GM18907 (cell line): ENCODE data around the gene SOSTDC1.
"Not testable (repeated sequence)": the region's sequence is repeated elsewhere in the genome, so short reads cannot be mapped to it uniquely, and the experiment has no call there.

Experiments
- ATAC-seq: cut with Tn5 transposase; IDR thresholded peaks from one replicate; pipeline ENCODE4 v1.9.1; 2021; ENCODE audit warnings: mild to moderate bottlenecking, moderate library complexity; ENCODE audit not compliant: unreplicated experiment

SOSTDC1 gene

GRCh38 chr7:16463520-16463919 is 2.0 kb downstream of the SOSTDC1 start:
- ATAC-seq: no peak

- ATAC-seq: no peak
These were observed 3.1 kb downstream of the SOSTDC1 start for GRCh38 chr7:16462431-16462889.

DNA sequence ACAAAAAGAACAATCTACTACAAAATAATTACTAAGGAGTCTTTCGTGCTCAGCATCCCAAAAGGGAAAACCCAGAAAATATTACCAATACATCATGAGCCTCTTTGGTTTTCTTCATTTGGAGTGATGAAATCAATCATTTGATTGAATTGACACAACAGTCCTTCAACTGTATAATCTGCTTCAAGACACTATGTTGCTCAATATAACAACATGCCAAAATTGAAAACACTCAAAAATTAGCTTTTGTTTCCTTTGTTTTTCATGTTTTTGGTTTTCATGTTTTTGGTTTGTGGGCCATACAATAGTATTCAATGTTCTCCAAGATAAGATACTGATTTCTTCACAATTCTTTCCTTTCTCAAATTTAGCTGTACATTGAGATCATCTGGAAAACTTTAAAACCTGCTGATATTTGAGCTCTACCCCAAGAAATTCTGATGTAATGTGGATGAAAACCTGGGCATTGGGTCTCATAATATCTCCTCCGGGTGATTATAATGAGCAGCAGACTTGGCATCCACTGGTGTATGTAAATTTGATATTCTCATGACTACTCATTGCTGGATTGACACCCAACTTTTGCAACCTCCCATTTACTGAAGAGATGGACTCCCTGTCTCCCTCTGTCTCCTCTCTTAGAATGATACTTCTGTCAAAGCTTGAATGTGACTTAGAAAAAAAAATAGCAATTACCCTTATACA is 4.6 kb downstream of the SOSTDC1 start:
- ATAC-seq: no peak

- not testable (repeated sequence) for ATAC-seq
These were observed 9.2 kb downstream of the SOSTDC1 start for GRCh38 chr7:16456303-16456702.

DNA sequence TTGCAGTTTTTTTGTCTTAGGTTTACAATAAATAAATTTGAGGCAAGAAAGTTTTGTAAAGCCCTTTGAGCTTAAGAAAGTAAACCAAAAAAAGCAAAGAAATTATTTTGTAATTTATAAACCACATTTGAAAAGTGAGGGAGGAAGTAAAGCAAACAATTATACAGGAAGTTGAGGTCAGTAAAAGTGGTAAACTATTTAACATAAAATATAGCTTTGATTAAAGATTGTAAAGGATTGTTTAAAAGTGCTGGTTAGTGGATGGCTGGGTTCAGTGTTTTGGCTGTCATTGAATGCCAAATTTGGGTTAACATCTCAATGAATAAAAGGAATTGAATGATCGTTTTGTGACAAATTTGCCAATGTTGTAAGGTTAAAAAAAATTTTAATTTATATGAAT is 9.9 kb downstream of the SOSTDC1 start:
- ATAC-seq: no peak

DNA sequence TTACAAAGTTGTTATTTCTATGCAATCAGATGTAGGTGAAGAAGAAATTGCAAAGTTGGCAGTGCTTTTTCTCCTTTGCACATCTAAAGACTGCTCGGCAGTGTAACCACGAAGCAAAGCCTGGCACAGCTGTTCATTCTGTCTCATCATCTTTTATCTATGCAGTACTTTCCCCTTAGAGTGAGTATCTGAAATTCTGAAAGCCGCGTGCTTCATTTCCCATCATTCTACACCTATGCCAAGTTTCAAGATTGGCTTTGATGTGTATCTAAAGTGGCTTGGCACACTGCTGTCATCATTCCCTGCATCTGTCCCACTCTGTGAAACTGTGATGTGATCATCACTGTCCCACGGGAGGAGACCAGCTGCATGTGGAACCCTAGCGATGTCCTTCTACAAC is 15.2 kb downstream of the SOSTDC1 start:
- no peak for ATAC-seq

DNA sequence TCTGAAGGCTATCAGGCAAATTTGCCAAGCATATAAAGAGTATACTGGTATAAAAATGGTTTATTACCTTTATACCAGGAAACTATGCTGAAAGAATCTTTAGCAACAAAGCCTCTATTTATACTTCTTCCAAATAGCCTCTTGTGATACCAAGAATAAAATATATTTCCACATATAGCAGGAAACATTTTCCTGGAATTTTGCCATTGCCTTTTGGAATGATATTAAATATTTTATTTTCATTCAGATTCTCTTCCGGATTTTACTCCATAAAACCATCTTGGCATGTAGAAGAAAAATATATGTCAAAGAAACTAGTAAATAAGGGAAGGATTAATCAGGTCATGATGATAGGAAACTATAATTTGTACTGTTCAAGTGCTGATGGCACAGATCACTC is 17.7 kb downstream of the SOSTDC1 start:
- ATAC-seq: no peak

- ATAC-seq: no peak
These were observed 19.0 kb downstream of the SOSTDC1 start for GRCh38 chr7:16446508-16446907.

DNA sequence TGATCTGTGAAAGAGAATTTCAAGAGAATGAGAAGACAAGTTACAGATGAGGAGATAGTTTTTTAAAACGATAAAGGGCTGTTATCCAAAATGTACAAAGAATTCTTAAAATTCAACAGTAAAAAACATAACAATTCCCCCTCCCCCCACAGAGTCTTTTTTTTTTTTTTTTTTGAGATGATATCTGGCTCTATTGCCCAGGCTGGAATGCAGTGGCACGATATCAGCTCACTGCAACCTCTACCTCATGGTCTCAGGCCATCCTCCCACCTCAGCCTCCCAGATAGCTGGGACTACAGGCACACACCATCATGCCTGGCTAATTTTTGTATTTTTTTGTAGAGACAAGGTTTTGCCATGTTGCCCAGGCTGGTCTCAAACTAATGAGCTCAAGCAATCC is 21.7 kb downstream of the SOSTDC1 start:
- not testable (repeated sequence) for ATAC-seq

DNA sequence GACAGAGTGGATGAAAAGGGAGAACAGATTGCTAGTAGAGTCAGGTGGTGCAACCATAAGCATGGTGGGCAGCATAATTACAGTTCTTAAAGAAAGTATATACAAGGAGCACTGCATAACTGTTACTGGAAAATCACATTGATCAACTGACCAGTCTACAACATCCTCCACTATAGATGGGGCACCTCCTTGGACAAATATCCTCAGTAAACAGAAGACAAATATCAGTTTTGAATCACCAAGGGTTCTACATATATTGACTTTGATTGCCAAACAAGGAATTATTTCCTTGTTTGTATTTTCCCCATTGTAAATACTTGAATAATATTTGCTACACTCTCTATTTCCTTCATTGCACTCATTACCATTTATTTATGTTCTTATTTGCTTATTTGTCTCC is 26.6 kb downstream of the SOSTDC1 start:
- no peak for ATAC-seq

- ATAC-seq: no peak
These were observed 29.2 kb downstream of the SOSTDC1 start for GRCh38 chr7:16436306-16436705.

DNA sequence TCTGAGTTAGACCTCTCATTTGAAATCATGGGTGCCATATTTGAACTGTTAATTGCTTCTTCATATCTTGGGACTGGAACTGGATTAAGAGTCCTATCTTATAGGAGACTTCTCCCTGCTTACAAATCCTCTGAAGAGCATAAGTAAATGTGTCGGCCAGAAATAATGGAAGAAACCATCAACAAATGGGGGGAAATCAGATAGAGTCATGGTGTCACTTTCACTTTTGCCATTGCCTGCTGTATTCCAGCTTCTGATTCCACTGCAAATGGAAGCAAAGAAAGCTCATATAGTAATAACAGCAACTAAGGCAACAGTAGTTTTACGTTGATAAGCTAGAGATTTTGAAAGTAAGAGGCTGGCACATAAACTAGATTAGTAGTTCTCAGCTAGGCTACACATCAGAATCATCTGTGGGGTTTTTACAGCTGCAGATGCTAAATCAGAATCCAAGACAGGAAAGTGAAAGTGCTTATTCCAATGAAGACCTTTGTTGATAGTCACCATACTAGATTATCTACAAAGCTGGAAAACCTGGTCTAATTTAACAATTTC is 31.9 kb downstream of the SOSTDC1 start:
- no peak for ATAC-seq

- no peak for ATAC-seq
These were observed 33.2 kb downstream of the SOSTDC1 start for GRCh38 chr7:16432425-16432731.

GRCh38 chr7:16431646-16432424 is 33.7 kb downstream of the SOSTDC1 start:
- ATAC-seq: peak; percentile 87

DNA sequence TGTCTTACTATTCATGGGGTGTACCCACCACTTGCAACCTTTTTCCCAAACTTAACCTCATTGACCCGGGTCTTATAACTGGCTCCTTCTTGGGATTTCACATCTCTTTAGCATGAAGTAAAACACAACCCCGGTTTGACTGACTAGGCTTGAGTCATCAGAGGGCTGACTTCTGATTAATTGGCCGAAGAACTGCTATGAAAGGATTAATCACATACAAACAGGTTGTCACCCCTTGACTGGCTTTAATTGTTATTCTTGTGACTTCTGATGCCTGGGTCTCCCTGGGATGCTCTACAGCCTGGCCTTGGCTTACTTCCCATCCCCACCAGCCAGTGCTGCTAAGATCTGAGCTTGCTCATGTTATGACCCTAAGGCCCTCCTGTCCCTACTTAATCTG is 35.4 kb downstream of the SOSTDC1 start:
- no peak for ATAC-seq

- ATAC-seq: no peak
These were observed 36.9 kb downstream of the SOSTDC1 start for GRCh38 chr7:16428672-16429071.

DNA sequence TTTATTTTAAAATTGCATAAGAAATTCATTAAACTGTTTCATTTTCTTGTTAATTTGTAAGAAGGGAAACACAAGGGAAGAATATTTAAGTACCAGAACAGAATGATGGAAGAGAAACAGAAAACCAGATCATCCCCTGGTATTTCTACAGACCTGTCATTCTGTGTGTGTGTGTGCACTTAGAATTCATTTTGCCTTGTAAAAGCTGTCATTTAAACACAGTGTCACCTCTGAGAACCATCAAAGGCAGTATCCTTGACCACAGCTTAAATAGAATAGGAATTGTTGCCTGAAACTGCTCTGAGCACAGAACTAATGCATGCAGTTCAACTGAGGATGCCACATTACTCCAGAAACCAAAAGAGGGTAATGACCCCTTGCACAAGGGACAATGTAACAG is 37.4 kb downstream of the SOSTDC1 start:
- ATAC-seq: no peak

GRCh38 chr7:16423761-16424160 is 41.8 kb downstream of the SOSTDC1 start:
- no peak for ATAC-seq

GRCh38 chr7:16422917-16423316 is 42.6 kb downstream of the SOSTDC1 start:
- no peak for ATAC-seq

GRCh38 chr7:16422103-16422435 is 43.5 kb downstream of the SOSTDC1 start:
- ATAC-seq: no peak

DNA sequence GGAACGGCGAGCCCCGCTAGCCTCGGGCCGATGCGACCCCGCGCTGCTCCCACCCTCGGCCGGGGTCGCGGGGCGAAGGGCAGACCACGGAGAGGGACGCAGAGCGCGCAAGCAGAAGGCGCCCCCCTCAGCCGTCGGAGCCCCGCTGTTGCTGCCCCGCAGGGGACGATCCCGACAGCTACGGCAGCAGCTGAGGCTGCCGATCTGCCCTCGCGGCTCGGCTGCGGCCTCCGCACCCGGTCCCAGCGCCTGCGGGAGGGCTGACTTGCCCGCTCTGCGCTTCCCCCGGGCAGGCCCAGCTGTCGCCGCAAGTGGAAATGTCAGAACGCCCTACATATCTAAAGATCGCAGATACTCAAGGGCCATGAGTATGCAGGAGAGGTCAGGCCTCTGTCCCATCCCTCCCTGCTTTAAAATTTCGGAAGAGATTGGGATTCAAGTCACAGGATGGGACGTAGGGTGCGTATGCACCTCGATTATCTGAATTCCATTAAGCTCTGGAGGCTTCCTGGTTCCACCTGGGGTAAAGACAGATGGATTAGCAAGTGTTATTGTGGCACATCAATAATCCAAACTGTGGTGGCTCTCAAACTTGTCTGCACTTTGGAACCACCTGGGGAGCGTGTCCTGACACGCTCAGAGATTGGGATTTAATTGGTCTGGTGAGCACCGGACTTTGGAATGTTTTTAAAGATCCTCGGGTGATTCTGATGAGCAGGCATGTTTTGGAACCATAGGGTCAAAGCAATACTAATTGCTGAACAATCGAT is 44.0 kb downstream of the SOSTDC1 start, which contains the start of gene CRPPA:
Gene CRPPA (minus strand): TSS at position 206 of the 770 bp plus-strand sequence. CDS start 216 bp downstream, outside the sequence.
- ATAC-seq: peak; percentile 48
